A673 (cell line): ENCODE results near the gene LGSN. TPM values are rescaled to one million over a fixed set of nuclear protein-coding genes. Genes with fewer than 3 reads are reported as not detected.

Experiments used
- BruUV-seq: library from RNA; stranded (reverse); fragments of 400-500 nt; replicated peaks from 2 replicates; lab custom pipeline; 2021; lab: Mats Ljungman, UMichigan
- CTCF ChIA-PET: fragments of 300-600 bp; sonication (Branson Sonifier 250); formaldehyde crosslinking; loops from one replicate; lab custom pipeline; 2022; ENCODE audit warnings: antibody characterized with exemption; lab: Charles Lee
- POLR2A ChIA-PET: fragments of 300-600 bp; sonication (Branson Sonifier 250); formaldehyde crosslinking; loops from one replicate; lab custom pipeline; 2022; ENCODE audit warnings: antibody characterized with exemption; ENCODE audit not compliant: low non-redundant PET; lab: Charles Lee
- DNase-seq: peaks from one replicate; pipeline ENCODE4 v3.0.0-alpha.2; 2015; ENCODE audit warnings: low spot score
- H3K27ac ChIP-seq: fragments of 200-600 bp; sonication (generic); 2 replicates; pipeline ENCODE4 v1.5.1; 2016; ENCODE audit warnings: mixed run types, low read depth, mild to moderate bottlenecking, mixed read lengths, antibody characterized with exemption, low read length; ENCODE audit not compliant: poor library complexity, severe bottlenecking
- H3K27me3 ChIP-seq: fragments of 200-600 bp; sonication (generic); replicated peaks from 2 replicates; pipeline ENCODE4 v1.6.1; 2017; ENCODE audit warnings: mixed run types, low read depth, mild to moderate bottlenecking, mixed read lengths, antibody characterized with exemption, low read length; ENCODE audit not compliant: insufficient read depth, poor library complexity
- H3K36me3 ChIP-seq: fragments of 200-600 bp; sonication (generic); 2 replicates; pipeline ENCODE4 v1.6.1; 2016; ENCODE audit warnings: mixed run types, mild to moderate bottlenecking, mixed read lengths, antibody characterized with exemption, low read length; ENCODE audit not compliant: insufficient read depth, poor library complexity, severe bottlenecking
- H3K4me1 ChIP-seq: fragments of 200-600 bp; sonication (generic); 2 replicates; pipeline ENCODE4 v1.6.1; 2017; ENCODE audit warnings: mixed run types, mild to moderate bottlenecking, mixed read lengths, antibody characterized with exemption, low read length; ENCODE audit not compliant: insufficient read depth, poor library complexity, severe bottlenecking
- H3K4me3 ChIP-seq: fragments of 200-600 bp; sonication (generic); 2 replicates; pipeline ENCODE4 v1.5.1; 2016; ENCODE audit warnings: low read depth, mixed run types, mild to moderate bottlenecking, mixed read lengths, low read length; ENCODE audit not compliant: poor library complexity, severe bottlenecking
- H3K9me3 ChIP-seq: fragments of 200-600 bp; sonication (generic); 2 replicates; pipeline ENCODE4 v1.6.1; 2016; ENCODE audit warnings: mixed run types, low read depth, mild to moderate bottlenecking, mixed read lengths, antibody characterized with exemption, low read length; ENCODE audit not compliant: poor library complexity, severe bottlenecking
- CTCF ChIP-seq: fragments of 300-800, 200-600 bp; sonication (generic); conservative IDR thresholded peaks from 2 replicates; pipeline ENCODE4 v1.5.1; 2017; ENCODE audit warnings: low read depth, mild to moderate bottlenecking, antibody characterized with exemption, low read length, moderate library complexity, mixed read lengths
- EZH2 ChIP-seq: fragments of 200-600 bp; sonication (generic); IDR thresholded peaks from 2 replicates; pipeline ENCODE4 v1.6.1; 2017; ENCODE audit warnings: borderline replicate concordance, low read depth, mild to moderate bottlenecking, mixed read lengths, antibody characterized with exemption, low read length; ENCODE audit not compliant: poor library complexity, severe bottlenecking
- intact Hi-C: fragments of 100-400 bp; cut with micrococcal nuclease; formaldehyde crosslinking; loops from one replicate; pipeline ENCODE4 v1.10.0; 2022; ENCODE audit not compliant: unreplicated experiment
- total RNA-seq: library from RNA; stranded (reverse); gene quantifications from 2 replicates; pipeline ENCODE4 v1.2.3, GENCODE V29; 2021

The LGSN gene
- total RNA-seq, 1 experiment from 2014 or later, result not detected

DNA sequence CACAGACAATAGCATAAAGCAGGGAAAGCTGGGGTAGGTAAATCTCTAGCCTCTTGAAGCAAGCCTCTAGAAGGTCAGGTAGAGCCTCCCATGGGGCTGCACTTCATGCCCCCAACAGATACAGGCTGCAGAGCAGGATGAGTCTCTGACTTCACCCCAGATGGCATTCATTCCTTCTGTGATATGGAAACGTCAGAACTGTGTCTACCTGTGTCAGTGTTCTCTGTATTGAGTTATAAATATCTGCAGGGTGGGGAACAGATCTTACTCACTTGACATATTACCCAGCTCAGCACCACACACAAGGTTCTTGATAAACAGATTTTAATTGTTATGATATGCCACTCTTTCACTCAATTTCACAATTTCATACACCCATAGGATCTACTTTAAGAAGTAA, 2.1 kb downstream of the LGSN start:
- intact Hi-C loops, result no loop called here
- TF ChIP-seq EZH2 (no peak), CTCF (no peak)
- Histone ChIP-seq H3K36me3 (no peaks in the 10 kb centered on the region), H3K27me3 (no peaks in the 10 kb centered on the region), H3K4me3 (no peak overlapping the region), H3K27ac (no peak overlapping the region), H3K4me1 (peaks cover 8% of the 10 kb centered on the region), H3K9me3 (no peaks in the 10 kb centered on the region)
- CTCF ChIA-PET, result no interaction called here
- DNase-seq, result no peak
- POLR2A ChIA-PET, result no interaction called here
- BruUV-seq, result no TSS peak

DNA sequence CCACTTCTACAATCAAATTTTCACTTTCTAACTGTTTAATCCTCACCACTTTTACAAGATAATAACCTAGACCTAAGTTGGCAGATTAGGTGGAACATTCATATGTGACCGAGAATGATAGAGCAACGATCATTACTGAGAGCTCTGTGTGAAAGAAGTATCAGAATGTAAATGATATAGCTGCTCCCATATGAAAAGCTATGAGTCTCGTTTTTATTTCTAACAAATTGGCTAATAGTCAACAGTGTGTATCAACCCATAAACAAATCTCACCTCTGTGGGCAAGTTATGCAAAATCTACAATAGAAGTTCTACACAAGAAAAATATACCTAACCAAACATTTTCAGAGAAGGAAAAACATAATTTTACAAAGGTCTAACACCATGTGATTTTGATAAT, 3.7 kb downstream of the LGSN start:
- TF ChIP-seq EZH2, result no peak
- TF ChIP-seq CTCF, result no peak
- POLR2A ChIA-PET, result no interaction called here
- no peak overlapping the region for H3K27ac ChIP-seq
- intact Hi-C loops, result no loop called here
- peaks cover 8% of the 10 kb centered on the region for H3K4me1 ChIP-seq
- CTCF ChIA-PET, result no interaction called here
- H3K36me3 ChIP-seq, result no peaks in the 10 kb centered on the region
- no TSS peak for BruUV-seq
- no peak overlapping the region for H3K4me3 ChIP-seq
- H3K9me3 ChIP-seq, result no peaks in the 10 kb centered on the region
- no peaks in the 10 kb centered on the region for H3K27me3 ChIP-seq
- no peak for DNase-seq

DNA sequence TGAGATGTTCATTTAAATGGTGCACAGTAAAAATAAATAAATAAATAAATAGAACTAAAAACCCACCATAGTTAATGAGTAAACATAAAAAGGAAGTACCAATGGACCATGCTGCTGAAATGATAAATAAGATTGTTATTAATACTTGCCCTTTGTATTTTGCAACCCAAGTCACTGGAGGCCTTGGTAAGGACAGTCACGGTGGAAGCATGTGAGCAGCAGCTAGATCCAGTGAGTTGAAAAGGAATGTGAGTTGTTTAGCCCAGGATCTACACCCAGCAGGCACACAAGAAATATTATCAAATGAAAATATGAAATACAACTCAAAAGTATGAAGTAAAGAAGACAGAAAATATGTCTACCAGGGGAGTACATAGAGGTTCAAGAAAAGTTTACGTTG, 6.7 kb downstream of the LGSN start:
- Histone ChIP-seq H3K4me1 (peaks cover 8% of the 10 kb centered on the region), H3K36me3 (no peaks in the 10 kb centered on the region), H3K4me3 (no peak overlapping the region), H3K9me3 (no peaks in the 10 kb centered on the region), H3K27ac (no peak overlapping the region), H3K27me3 (no peaks in the 10 kb centered on the region)
- ChIA-PET CTCF (no interaction called here), POLR2A (no interaction called here)
- DNase-seq, result no peak
- TF ChIP-seq EZH2, result no peak
- TF ChIP-seq CTCF, result no peak
- intact Hi-C loops, result no loop called here
- no TSS peak for BruUV-seq
